ENCODE results near the gene HSFX4. TPM values are rescaled to one million over a fixed set of nuclear protein-coding genes. Genes with fewer than 3 reads are reported as not detected.

HSFX4 gene
- total and polyA plus RNA-seq, 9 of the 15 experiments (the other 6 are each of a cell fraction or from before 2014, with no cell fraction given), result 0.10 to 0.24 (median 0.14) TPM; not detected in 6

- FAIRE-seq, result no peak
- CTCF ChIA-PET (ENCODE audit: low intra/inter-chr PET ratio), result no interaction called here
- Histone ChIP-seq H3K9me1 (ENCODE audit: control insufficient read depth, insufficient read depth, low read length) (no peaks in the 10 kb centered on the region), H2AFZ (ENCODE audit: low read depth, low read length) (peak overlapping the region; percentile 85; the same call in 1 of the 2 replicates), H3K36me3 (ENCODE audit: control insufficient read depth, insufficient read depth, low read length) (0 out of 3 replicates have a peak, but pooled peaks cover 3% of the 10 kb centered on the region), H3K4me2 (ENCODE audit: insufficient read depth, low read length) (no peak overlapping the region), H3K27me3 (ENCODE audit: control insufficient read depth in 2 of 2, insufficient read depth in 2 of 2, low read length in 2 of 2) (no peaks in the 10 kb centered on the region), H3K79me2 (ENCODE audit: control insufficient read depth, insufficient read depth, low read length) (peaks cover 13% of the 10 kb centered on the region), H3K4me3 (peak overlapping the region; percentile 95), H3K9ac (ENCODE audit: insufficient read depth in 1 of 2, low read depth in 2 of 2, low read length in 2 of 2) (peak overlapping the region in 1 of 2 experiments; percentile 96; a peak in 2 of 4 replicates), H3K27ac (ENCODE audit: extremely low read depth, low read depth, low read length) (peak overlapping the region; percentile 96; the same call in 2 of the 3 replicates), H3K4me1 (replicated peaks in 1 of 2; ENCODE audit: control insufficient read depth in 2 of 2, insufficient read depth in 2 of 2, low read length in 2 of 2) (peaks cover 0 to 15% of the 10 kb centered on the region in 2 experiments; a peak in 2 of 5 replicates), H3K9me3 (replicated peaks; ENCODE audit: control insufficient read depth, insufficient read depth, low read depth, low read length) (no peaks in the 10 kb centered on the region), H4K20me1 (replicated peaks; ENCODE audit: control insufficient read depth, insufficient read depth, low read length) (no peaks in the 10 kb centered on the region)
- intact Hi-C loops (cut with micrococcal nuclease), result loop anchor here (5.0 kb wide), 1 partner anchor 42 kb away; no protein-coding TSS in a partner anchor
- in situ Hi-C loops (cut with MboI), result no loop called here
- no CpG with 5 or more reads among the region's 50 CpGs for WGBS (ENCODE audit: insufficient coverage, low coverage, missing lambda C conversion rate)
- no TSS peak for BruUV-seq (replicated peaks)
- DNase-seq (ENCODE audit: extremely low read depth in 1 of 4, low spot score in 3 of 4), result peak; percentile 71 to 92 (median 78)
- peak; percentile 26 for ATAC-seq
- POLR2A ChIA-PET, result no interaction called here
- no peak for TF ChIP-seq PPARD (CRISPR knock-in tag; IDR thresholded peaks at IDR 0.05)
- TF ChIP-seq TBL1XR1 (IDR thresholded peaks at IDR 0.05; ENCODE audit: low read length in 2 of 2), result no peak
- TF ChIP-seq ZNF76 (CRISPR knock-in tag; IDR thresholded peaks at IDR 0.05; ENCODE audit: borderline replicate concordance), result no peak
- TF ChIP-seq, protein P1, sequence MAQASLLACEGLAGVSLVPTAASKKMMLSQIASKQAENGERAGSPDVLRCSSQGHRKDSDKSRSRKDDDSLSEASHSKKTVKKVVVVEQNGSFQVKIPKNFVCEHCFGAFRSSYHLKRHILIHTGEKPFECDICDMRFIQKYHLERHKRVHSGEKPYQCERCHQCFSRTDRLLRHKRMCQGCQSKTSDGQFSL (CRISPR knock-in tag; IDR thresholded peaks at IDR 0.05), result no peak
- TF ChIP-seq, protein P1 (tag; IDR thresholded peaks at IDR 0.05), result peak in 1 of 2 experiments; percentile 59; a peak in 1 of 4 replicates
- peak; percentile 2; the same call in 1 of the 2 replicates for TF ChIP-seq ZBTB7A (IDR thresholded peaks at IDR 0.05; ENCODE audit: borderline replicate concordance, control insufficient read depth, low read depth, low read length)
- TF ChIP-seq, protein P2, sequence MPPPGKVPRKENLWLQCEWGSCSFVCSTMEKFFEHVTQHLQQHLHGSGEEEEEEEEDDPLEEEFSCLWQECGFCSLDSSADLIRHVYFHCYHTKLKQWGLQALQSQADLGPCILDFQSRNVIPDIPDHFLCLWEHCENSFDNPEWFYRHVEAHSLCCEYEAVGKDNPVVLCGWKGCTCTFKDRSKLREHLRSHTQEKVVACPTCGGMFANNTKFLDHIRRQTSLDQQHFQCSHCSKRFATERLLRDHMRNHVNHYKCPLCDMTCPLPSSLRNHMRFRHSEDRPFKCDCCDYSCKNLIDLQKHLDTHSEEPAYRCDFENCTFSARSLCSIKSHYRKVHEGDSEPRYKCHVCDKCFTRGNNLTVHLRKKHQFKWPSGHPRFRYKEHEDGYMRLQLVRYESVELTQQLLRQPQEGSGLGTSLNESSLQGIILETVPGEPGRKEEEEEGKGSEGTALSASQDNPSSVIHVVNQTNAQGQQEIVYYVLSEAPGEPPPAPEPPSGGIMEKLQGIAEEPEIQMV (tag; conservative IDR thresholded peaks at IDR 0.05; ENCODE audit: low read depth), result no peak; the same call in 1 of the 2 replicates
- TF ChIP-seq BRD4 (IDR thresholded peaks at IDR 0.05), result no peak
- TF ChIP-seq TRIM28 (IDR thresholded peaks at IDR 0.05), result no peak
- TF ChIP-seq ZNF347 (CRISPR knock-in tag; IDR thresholded peaks at IDR 0.05; ENCODE audit: low read depth), result no peak
- no peak for TF ChIP-seq ARNT (IDR thresholded peaks at IDR 0.05)
- no peak for TF ChIP-seq FOXJ3 (CRISPR knock-in tag; IDR thresholded peaks at IDR 0.05)
- TF ChIP-seq CGGBP1 (CRISPR knock-in tag; IDR thresholded peaks at IDR 0.05), result no peak
- TF ChIP-seq, protein P3, sequence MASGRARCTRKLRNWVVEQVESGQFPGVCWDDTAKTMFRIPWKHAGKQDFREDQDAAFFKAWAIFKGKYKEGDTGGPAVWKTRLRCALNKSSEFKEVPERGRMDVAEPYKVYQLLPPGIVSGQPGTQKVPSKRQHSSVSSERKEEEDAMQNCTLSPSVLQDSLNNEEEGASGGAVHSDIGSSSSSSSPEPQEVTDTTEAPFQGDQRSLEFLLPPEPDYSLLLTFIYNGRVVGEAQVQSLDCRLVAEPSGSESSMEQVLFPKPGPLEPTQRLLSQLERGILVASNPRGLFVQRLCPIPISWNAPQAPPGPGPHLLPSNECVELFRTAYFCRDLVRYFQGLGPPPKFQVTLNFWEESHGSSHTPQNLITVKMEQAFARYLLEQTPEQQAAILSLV (tag; IDR thresholded peaks at IDR 0.05), result no peak
- no peak for TF ChIP-seq ZNF143 (CRISPR knock-in tag; IDR thresholded peaks at IDR 0.05)
- TF ChIP-seq LEF1 (IDR thresholded peaks at IDR 0.05), result no peak
- TF ChIP-seq ZNF253 (CRISPR knock-in tag; conservative IDR thresholded peaks at IDR 0.05), result no peak
- no peak for TF ChIP-seq XRCC5 (IDR thresholded peaks at IDR 0.05; ENCODE audit: low read depth, low read length)
- no peak for TF ChIP-seq GTF2F1 (IDR thresholded peaks at IDR 0.05; ENCODE audit: low read depth, low read length)
- TF ChIP-seq ZZZ3 (IDR thresholded peaks at IDR 0.05), result no peak
Observed at GRCh38 chrX:149938881-149939654, 9.7 kb downstream of the HSFX4 start.

Data from K562 (cell line).